HepG2 (cell line): ENCODE measurements around the gene GFPT2. TPM values are rescaled to one million over a fixed set of nuclear protein-coding genes. Genes with fewer than 3 reads are reported as not detected.
A peak's percentile ranks its signal among the peaks of the same experiment; 100 is the strongest.

Experiments used
- ATAC-seq: fragments of 200-7000 bp; cut with Tn5 transposase; 3 replicates; pipeline ENCODE4 v1.9.1; 2020; ENCODE audit warnings: mild to moderate bottlenecking, moderate library complexity
- BruUV-seq: library from RNA; stranded (reverse); fragments of 400-500 nt; replicated peaks from 2 replicates; lab custom pipeline; 2021; lab: Mats Ljungman, UMichigan
- CTCF ChIA-PET: fragments of 300-600 bp; formaldehyde crosslinking; extraction: SDS; loops from one replicate; lab custom pipeline; 2021; ENCODE audit warnings: low total read pairs, inconsistent platforms, low intra/inter-chr PET ratio; lab: Yijun Ruan, JAX
- POLR2A ChIA-PET: fragments of 350-600 bp; sonication (Branson Sonifier 250); formaldehyde crosslinking; loops from one replicate; lab custom pipeline; 2020; ENCODE audit warnings: antibody characterized with exemption, inconsistent platforms; lab: Yijun Ruan, JAX
- DNase-seq: peaks from one replicate; pipeline ENCODE4 v3.0.0-alpha.2; 2015; ENCODE audit warnings: low spot score
- FAIRE-seq: peaks from 3 replicates; lab custom pipeline; 2011; peaks lifted over from hg19 to GRCh38; lab: Jason Lieb, UNC
- H2AFZ ChIP-seq: one replicate; pipeline ENCODE4 v1.6.1; 2011; ENCODE audit warnings: low read length, inconsistent platforms
- H3K27ac ChIP-seq: fragments of 300-600 bp; 3 replicates; pipeline ENCODE4 v1.8.0; 2011; ENCODE audit warnings: mixed run types, mild to moderate bottlenecking, mixed read lengths, low read length, inconsistent platforms; ENCODE audit not compliant: insufficient read depth; ENCODE audit errors: extremely low read length
- H3K27me3 ChIP-seq, 2 experiments: fragments of 200-600 bp in 1 of 2; 2 replicates in 1 of 2; 3 replicates in 1 of 2; pipeline versions ENCODE4 v1.6.0 to v1.8.0; 2011; ENCODE audit warnings: low read length in 2 of 2, mild to moderate bottlenecking in 2 of 2, moderate library complexity in 2 of 2, inconsistent platforms in 1 of 2; ENCODE audit not compliant: insufficient read depth in 2 of 2, control insufficient read depth in 1 of 2
- H3K36me3 ChIP-seq, 2 experiments: fragments of 200-600 bp in 1 of 2; replicated peaks in 1 of 2; 2 replicates in 1 of 2; 3 replicates in 1 of 2; pipeline versions ENCODE4 v1.5.1 to v1.8.0; 2011; ENCODE audit warnings: low read length in 2 of 2, inconsistent platforms in 1 of 2; ENCODE audit not compliant: insufficient read depth in 2 of 2, control insufficient read depth in 1 of 2
- H3K4me1 ChIP-seq: 2 replicates; pipeline ENCODE4 v1.5.1; 2012; ENCODE audit warnings: low read length, inconsistent platforms; ENCODE audit not compliant: insufficient read depth
- H3K4me2 ChIP-seq: 2 replicates; pipeline ENCODE4 v1.6.0; 2011; ENCODE audit warnings: low read depth, low read length, inconsistent platforms
- H3K4me3 ChIP-seq, 3 experiments: fragments of 200-600 bp in 1 of 3; sonication (generic), shearing (Covaris generic) in 1 of 3; replicated peaks in 1 of 3; 2 replicates each; pipeline ENCODE4 v1.5.1; 2011 to 2016; ENCODE audit warnings: low read length in 3 of 3, inconsistent platforms in 2 of 3, low read depth in 2 of 3, mild to moderate bottlenecking in 2 of 3, control low read depth in 1 of 3, mixed read lengths in 1 of 3; ENCODE audit not compliant: insufficient read depth in 1 of 3
- H3K79me2 ChIP-seq: one replicate; pipeline ENCODE4 v1.6.1; 2011; ENCODE audit warnings: low read length, inconsistent platforms; ENCODE audit not compliant: insufficient read depth
- H3K9ac ChIP-seq: 2 replicates; pipeline ENCODE4 v1.6.0; 2011; ENCODE audit warnings: mild to moderate bottlenecking, low read depth, low read length, inconsistent platforms; ENCODE audit not compliant: insufficient read depth
- H3K9me3 ChIP-seq: 2 replicates; pipeline ENCODE4 v1.5.1; 2012; ENCODE audit warnings: mild to moderate bottlenecking, low read length
- H4K20me1 ChIP-seq: 2 replicates; pipeline ENCODE4 v1.6.0; 2011; ENCODE audit warnings: inconsistent platforms, mild to moderate bottlenecking, low read length, moderate library complexity; ENCODE audit not compliant: insufficient read depth
- AKAP8 ChIP-seq: sonication (generic); formaldehyde crosslinking; IDR thresholded peaks from 2 replicates; pipeline ENCODE4 v1.5.1; 2020; ENCODE audit warnings: mild to moderate bottlenecking, missing genetic modification reagents
- DMAP1 ChIP-seq: IDR thresholded peaks from 2 replicates; pipeline ENCODE4 v1.6.1; 2016
- DPF2 ChIP-seq: sonication (generic); formaldehyde crosslinking; IDR thresholded peaks from 2 replicates; pipeline ENCODE4 v1.4.0; 2020; ENCODE audit warnings: mild to moderate bottlenecking, low read depth, missing genetic modification reagents, borderline replicate concordance
- DZIP1 ChIP-seq: sonication (generic); formaldehyde crosslinking; IDR thresholded peaks from 2 replicates; pipeline ENCODE4 v1.5.0; 2020; ENCODE audit warnings: mild to moderate bottlenecking, missing genetic modification reagents
- HIC2 ChIP-seq: sonication (generic); formaldehyde crosslinking; IDR thresholded peaks from 2 replicates; pipeline ENCODE4 v1.9.0; 2022; ENCODE audit warnings: low read depth, missing genetic modification reagents
- KDM5A ChIP-seq: fragments of 200-600 bp; sonication (generic); IDR thresholded peaks from 2 replicates; pipeline ENCODE4 v1.7.0; 2018; ENCODE audit warnings: antibody characterized with exemption, mild to moderate bottlenecking, low read length, borderline replicate concordance
- KLF11 ChIP-seq: IDR thresholded peaks from 2 replicates; pipeline ENCODE4 v1.6.1; 2016; ENCODE audit warnings: missing compliant biosample characterization
- NRL ChIP-seq: sonication (generic); formaldehyde crosslinking; IDR thresholded peaks from 2 replicates; pipeline ENCODE4 v1.5.0; 2020; ENCODE audit warnings: missing genetic modification reagents, mild to moderate bottlenecking, moderate library complexity, borderline replicate concordance
- PHB2 ChIP-seq: fragments of 450-650 bp; IDR thresholded peaks from 2 replicates; pipeline ENCODE4 v1.6.1; 2018; ENCODE audit not compliant: partially characterized antibody
- RXRA ChIP-seq: sonication (generic); formaldehyde crosslinking; IDR thresholded peaks from 2 replicates; pipeline ENCODE4 v1.5.1; 2020; ENCODE audit warnings: missing genetic modification reagents
- SOX5 ChIP-seq: IDR thresholded peaks from 2 replicates; pipeline ENCODE4 v1.6.1; 2016; ENCODE audit warnings: borderline replicate concordance
- U2AF1 ChIP-seq: fragments of 200-400 bp; formaldehyde crosslinking; optimal IDR thresholded peaks from 2 replicates; pipeline ENCODE3; 2017; ENCODE audit warnings: mild to moderate bottlenecking, low read depth, low read length
- YY1 ChIP-seq: IDR thresholded peaks from 2 replicates; pipeline ENCODE4 v1.6.1; 2011; ENCODE audit warnings: low read length, low read depth, moderate library complexity, mild to moderate bottlenecking; ENCODE audit not compliant: insufficient read depth, insufficient replicate concordance
- ZNF224 ChIP-seq: sonication (generic); formaldehyde crosslinking; IDR thresholded peaks from 2 replicates; pipeline ENCODE4 v1.5.0; 2020; ENCODE audit warnings: mild to moderate bottlenecking, missing genetic modification reagents
- ZNF383 ChIP-seq: sonication (generic); formaldehyde crosslinking; IDR thresholded peaks from 2 replicates; pipeline ENCODE4 v1.4.0; 2020; ENCODE audit warnings: missing genetic modification reagents, mild to moderate bottlenecking, borderline replicate concordance
- ZNF431 ChIP-seq: sonication (generic); formaldehyde crosslinking; IDR thresholded peaks from 2 replicates; pipeline ENCODE4 v1.9.0; 2022; ENCODE audit warnings: missing genetic modification reagents, low read depth, mild to moderate bottlenecking, borderline replicate concordance
- ZNF546 ChIP-seq: sonication (generic); formaldehyde crosslinking; conservative IDR thresholded peaks from 2 replicates; pipeline ENCODE4 v1.8.1; 2023; ENCODE audit warnings: mild to moderate bottlenecking, missing genetic modification reagents
- ZNF713 ChIP-seq: sonication (generic); formaldehyde crosslinking; IDR thresholded peaks from 2 replicates; pipeline ENCODE4 v1.4.0; 2020; ENCODE audit warnings: mild to moderate bottlenecking, missing genetic modification reagents
- WGBS: methylation state at CpG from one replicate; pipeline ENCODE4 v1.1.6; 2017; ENCODE audit warnings: low lambda C conversion rate; 5-methylcytosine and 5-hydroxymethylcytosine counted together
- in situ Hi-C: cut with HindIII; loops from 2 replicates; pipeline ENCODE4 v1.10.0; 2017; ENCODE audit warnings: low pct_unique_long_range_greater_than_20kb; ENCODE audit not compliant: extremely low pct_ligation_motif_present
- intact Hi-C: fragments of 100-400 bp; cut with micrococcal nuclease; formaldehyde crosslinking; loops from one replicate; pipeline ENCODE4 v1.10.0; 2022; ENCODE audit not compliant: unreplicated experiment
- polyA plus RNA-seq, 8 experiments: library from polyadenylated mRNA; depleted of rRNA in 3 of 8; stranded (reverse) in 7 of 8; unstranded in 1 of 8; fragments of >200 nt; fragmentation: Illumina TruSeq in 4 of 8; extraction: Trizol in 4 of 8; gene quantifications; 2 replicates each; pipeline versions ENCODE4 v1.2.1 to v1.2.3, GENCODE V29; 2011 to 2016; ENCODE audit warnings: low read depth in 4 of 8, missing spikeins in 1 of 8, mixed read lengths in 1 of 8; ENCODE audit not compliant: insufficient read depth in 1 of 8
- total RNA-seq, 5 experiments: library from RNA; depleted of rRNA; stranded (reverse); fragments of >200 nt; fragmentation: Illumina TruSeq; extraction: Trizol; gene quantifications; 2 replicates each; pipeline ENCODE4 v1.2.3, GENCODE V29; 2016; ENCODE audit warnings: low read depth in 1 of 5

Gene GFPT2
- total and polyA plus RNA-seq, 2 of the 13 experiments (the other 11 are each of a cell fraction or from before 2014, with no cell fraction given), result 0.18 TPM

- no peak overlapping the region for H2AFZ ChIP-seq
- no peak for FAIRE-seq
- DNase-seq, result no peak
- no peak overlapping the region for H3K4me2 ChIP-seq
- peaks cover 0 to 11% of the 10 kb centered on the region in 2 experiments; a peak in 2 of 5 replicates for H3K27me3 ChIP-seq
- H3K4me3 ChIP-seq, result no peak overlapping the region
- intact Hi-C loops (no loop called here), in situ Hi-C loops (no loop called here)
- H3K9me3 ChIP-seq, result no peaks in the 10 kb centered on the region
- ChIA-PET POLR2A (no interaction called here), CTCF (no interaction called here)
- H3K36me3 ChIP-seq, result no peaks in the 10 kb centered on the region
- no peaks in the 10 kb centered on the region for H4K20me1 ChIP-seq
- 35% methylated on average over 19 of the region's 39 CpGs for WGBS
- peak; percentile 52 for ATAC-seq
- H3K4me1 ChIP-seq, result no peaks in the 10 kb centered on the region
- no peak overlapping the region for H3K27ac ChIP-seq
- TF ChIP-seq RXRA (no peak), DMAP1 (CRISPR knock-in tag) (no peak), PHB2 (no peak), KLF11 (no peak), ZNF431 (CRISPR knock-in tag) (no peak), ZNF383 (CRISPR knock-in tag) (no peak), NRL (CRISPR knock-in tag) (no peak), ZNF224 (CRISPR knock-in tag) (no peak), DZIP1 (CRISPR knock-in tag) (no peak), ZNF713 (CRISPR knock-in tag) (no peak), AKAP8 (CRISPR knock-in tag) (no peak), YY1 (no peak), HIC2 (CRISPR knock-in tag) (no peak), U2AF1 (no peak), KDM5A (no peak), SOX5 (CRISPR knock-in tag) (no peak), DPF2 (CRISPR knock-in tag) (no peak), ZNF546 (CRISPR knock-in tag) (no peak)
- H3K9ac ChIP-seq, result no peak overlapping the region
- no TSS peak for BruUV-seq
- H3K79me2 ChIP-seq, result no peaks in the 10 kb centered on the region
Measured at GRCh38 chr5:180389252-180390101, 36.3 kb upstream of the GFPT2 start.
